Measurements from ENCODE around the gene LBP.
"Not testable (repeated sequence)": the region's sequence is repeated elsewhere in the genome, so short reads cannot be mapped to it uniquely, and the experiment has no call there.

Gene LBP

GRCh38 chr20:38402089-38402488, 55.8 kb downstream of the LBP start:
- DNase-seq = no peak

DNA sequence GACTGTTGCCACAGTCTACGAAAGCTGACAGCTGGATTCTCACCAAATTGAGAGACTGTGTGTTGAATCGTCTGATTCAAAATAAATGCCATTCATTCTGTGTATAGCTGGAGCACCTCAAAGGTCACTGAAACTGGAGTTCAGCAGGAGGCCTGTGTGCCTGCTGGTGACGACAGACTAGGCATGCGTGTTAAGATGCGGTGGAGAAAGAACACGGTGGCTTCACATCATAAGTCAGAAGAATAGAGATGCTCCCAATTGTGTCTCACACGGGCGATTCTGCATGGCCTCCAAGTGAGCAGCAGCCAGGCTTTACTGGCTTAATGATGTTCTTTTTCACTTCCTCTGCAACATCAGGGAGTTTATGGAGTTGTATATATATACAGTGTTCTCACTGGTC, 56.5 kb downstream of the LBP start:
- no peak for DNase-seq

DNA sequence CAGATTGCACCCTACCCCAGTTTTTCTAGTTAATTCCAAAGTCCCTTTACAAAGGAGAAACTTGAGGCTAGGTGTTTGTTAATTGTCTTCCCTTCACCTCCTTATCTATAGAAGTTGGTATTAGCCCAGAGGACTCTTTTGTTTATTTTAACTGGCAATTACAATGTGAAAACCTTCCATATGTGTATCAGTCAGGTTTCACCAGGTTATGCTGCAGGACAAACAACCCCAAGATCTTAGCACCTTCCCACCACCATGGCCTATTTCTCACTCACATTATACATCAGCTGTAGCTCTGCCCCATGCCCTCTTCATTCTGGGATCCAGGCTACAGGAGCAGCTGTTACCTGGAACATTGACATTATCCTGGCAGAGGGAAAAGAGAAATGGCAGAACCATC, 57.7 kb downstream of the LBP start:
- DNase-seq = no peak

- no peak for DNase-seq
Observed at GRCh38 chr20:38405132-38405531, 58.9 kb downstream of the LBP start.

DNA sequence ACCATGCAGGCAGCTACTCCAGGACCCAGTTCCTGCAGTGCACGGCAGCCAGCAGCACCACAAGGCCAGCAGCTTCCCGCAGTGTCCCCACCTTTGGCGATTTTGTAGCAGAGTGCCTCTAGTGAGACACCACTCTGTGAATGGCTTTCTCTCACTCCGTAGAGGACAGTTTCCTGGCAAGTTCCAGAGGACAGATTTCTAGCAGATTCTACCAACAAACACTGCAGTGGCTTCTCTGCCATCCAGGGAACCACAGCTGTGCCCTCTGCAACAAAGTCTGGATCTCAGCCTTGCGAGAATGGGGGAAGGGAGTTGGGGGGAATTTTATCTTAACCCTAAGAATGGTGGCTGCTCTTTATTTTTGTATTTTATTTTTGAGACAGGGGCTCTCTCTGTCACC, 60.2 kb downstream of the LBP start:
- DNase-seq = no peak

GRCh38 chr20:38407321-38407720, 61.0 kb downstream of the LBP start:
- DNase-seq = no peak

- not testable (repeated sequence) for DNase-seq
Observed at GRCh38 chr20:38407822-38408221, 61.5 kb downstream of the LBP start.

DNA sequence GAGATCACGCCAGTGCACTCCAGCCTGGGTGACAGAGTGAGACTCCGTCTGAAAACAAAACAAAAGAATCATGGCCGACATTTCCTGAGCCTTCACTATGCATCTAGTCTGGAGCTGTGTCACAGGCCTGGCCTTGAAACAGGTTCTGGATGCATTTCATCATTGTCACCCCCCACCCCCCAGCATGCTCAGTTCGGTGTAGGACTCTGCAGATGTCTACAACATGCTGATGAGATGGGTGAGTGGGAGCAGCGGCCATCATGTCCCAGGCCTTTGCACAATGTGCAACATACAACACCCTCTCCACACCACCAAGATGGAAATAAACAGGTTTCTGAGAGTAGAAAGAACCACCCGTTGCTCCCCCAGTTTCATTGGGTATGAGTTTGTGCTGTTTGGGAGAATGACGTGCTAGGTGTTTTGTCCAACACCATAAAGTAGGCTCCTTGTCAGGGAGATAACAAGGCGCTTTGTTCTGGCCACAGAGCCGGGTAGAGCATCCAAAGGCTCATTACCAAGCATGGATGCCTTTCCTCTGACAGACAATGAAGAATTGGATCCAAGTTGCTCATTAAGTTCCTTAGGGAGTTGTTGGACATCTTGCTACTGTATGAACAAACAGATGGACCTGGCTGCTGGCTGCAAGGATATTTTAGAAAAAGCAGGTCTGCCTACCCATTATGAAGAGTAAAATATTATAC, 66.7 kb downstream of the LBP start:
- DNase-seq = no peak

DNA sequence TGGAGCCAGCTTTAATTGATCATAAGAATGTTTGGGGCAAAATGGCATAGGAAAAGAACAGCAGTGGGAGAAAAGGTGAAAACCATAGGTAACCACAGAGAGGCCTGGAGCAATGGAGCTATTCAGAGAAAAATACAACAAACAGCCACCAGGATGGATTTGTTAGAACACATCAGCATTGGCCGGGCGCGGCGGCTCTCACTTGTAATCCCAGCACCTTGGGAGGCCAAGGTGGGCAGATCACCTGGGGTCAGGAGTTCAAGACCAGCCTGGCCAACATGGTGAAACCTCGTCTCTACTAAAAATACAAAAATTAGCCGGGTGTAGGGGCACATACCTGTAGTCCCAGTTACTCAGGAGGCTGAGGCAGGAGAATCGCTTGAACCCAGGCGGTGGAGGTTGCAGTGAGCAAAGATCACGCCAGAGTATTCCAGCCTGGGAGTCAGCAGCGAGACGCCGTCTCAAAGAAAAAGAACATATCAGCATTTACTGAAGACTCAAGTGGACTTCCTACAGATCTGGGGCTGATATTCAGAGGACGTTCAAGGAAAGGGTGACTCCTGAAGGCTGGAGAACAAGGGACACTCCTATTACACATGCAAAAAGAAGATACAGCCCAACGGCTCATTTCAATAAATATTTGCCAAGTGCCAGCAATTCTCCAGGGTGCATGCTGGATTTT, 68.6 kb downstream of the LBP start:
- DNase-seq = no peak

GRCh38 chr20:38418509-38419204, 72.4 kb downstream of the LBP start:
- DNase-seq = no peak

- no peak for DNase-seq
Observed at GRCh38 chr20:38420388-38421085, 74.3 kb downstream of the LBP start.

DNA sequence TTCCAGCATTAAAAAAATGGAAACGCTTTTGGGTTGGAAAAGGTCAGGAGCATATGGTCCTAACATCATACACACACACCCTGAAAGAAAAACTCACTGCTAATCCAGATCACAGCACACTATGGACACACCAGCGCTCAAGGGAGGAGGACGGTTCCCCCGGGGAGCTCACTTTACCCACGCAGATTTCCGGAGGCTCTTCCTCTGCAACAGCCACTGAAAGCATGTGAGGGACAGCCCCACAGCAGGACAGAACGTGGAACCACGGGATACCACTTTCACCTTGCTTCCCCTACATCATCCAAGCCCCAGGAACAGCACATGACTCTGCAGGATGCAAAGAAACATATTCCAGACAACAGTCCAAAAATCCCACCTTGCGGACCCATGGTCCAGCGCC, 75.6 kb downstream of the LBP start:
- DNase-seq = no peak

DNA sequence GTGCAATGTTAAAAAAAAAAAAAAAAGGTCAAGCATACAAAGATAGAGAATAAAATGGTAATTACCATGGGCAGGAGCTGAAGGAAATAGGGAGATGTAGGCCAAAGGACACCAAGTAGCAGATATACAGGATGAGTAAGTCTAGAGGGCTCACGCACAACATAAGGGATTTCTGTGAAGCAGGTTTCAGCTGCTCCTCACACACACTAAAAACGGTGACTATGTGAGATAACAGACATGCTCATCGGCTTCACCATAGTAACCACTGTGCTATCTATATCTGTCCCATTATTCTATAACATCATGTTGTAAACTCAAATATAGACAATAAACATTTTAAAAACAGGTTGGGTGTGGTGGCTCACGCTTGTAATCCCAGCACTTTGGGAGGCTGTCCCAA, 77.3 kb downstream of the LBP start:
- DNase-seq = no peak

DNA sequence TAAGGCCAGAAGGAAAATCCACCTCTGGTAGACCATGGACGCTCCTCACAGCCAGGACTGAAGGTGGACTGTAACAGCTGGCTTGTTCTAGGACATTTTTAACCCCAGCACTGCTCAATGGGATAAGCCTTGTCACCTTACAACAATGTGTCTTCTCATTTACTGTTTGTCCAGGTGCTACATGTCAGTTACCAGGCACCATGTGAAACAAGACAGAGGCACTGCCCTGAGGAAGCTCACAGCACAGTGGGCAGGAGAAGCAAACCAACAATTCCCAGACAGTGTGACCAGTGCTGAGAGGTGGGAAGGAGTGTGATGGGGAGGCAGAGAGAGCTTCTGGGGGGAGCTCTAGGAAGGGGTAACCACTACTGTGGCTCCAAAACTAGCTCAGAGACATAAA, 78.1 kb downstream of the LBP start:
- no peak for DNase-seq

DNA sequence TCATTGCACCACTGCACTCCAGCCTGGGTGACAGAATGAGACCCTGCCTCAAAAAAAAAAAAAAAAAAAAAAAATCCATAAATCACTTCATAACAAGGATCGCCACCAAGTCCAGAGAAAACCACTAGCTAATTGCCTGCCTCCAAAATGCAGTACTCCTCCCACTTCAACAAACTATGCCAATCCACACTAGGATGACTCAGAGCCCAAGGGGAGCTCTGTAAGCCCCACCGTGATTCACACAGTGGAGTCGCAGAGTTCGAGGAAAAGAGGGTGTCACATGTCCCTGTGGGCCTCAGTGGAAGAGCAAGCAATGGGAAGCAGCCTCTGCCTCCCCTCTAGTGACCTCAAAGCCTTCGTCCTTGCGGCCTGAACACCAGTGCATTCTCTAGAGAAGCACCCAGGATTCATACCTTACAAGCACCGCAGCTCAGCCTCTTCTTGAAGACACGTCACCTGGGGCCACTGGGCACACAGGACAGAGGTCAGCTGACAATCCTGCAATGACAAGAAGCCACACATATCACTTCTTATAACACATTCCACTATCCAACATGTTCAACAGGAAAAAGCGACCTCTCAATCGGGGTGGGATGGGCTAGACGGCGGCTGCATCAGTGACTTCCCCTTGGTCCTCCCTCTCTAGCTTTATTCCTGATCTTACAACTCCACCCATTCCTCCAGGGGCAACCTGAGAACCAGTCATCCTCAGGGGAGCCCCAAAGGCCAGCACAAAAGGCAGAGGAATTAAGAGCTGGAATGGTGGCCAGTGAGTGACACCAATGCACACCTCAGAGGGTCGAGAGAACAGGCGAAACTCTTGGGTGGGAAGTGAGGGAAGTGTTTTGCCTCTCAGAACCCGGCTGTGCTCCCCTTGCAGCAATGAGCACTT, 80.0 kb downstream of the LBP start:
- DNase-seq = no peak

Measured in GDM1 (cell line).